Spleen (tissue), 11 donors: ENCODE measurements around the gene AIG1. TPM values are rescaled to one million over a fixed set of nuclear protein-coding genes. Genes with fewer than 3 reads are reported as not detected.
"Not testable (repeated sequence)": the region's sequence is repeated elsewhere in the genome, so short reads cannot be mapped to it uniquely, and the experiment has no call there.

Source experiments
- DNase-seq: peaks from one replicate; pipeline ENCODE4 v3.0.0-alpha.2; 2020
- H3K27ac ChIP-seq, 8 donors: fragments of 200-600 bp; sonication (generic) in 7 of 8; 1 replicate in 4 of 8; 2 replicates in 4 of 8; pipeline versions ENCODE4 v1.5.0 to v1.8.0; 2016 to 2021; ENCODE audit warnings: inconsistent platforms in 4 of 8, mild to moderate bottlenecking in 4 of 8, moderate library complexity in 1 of 8
- H3K27me3 ChIP-seq, 7 donors: fragments of 200-600 bp; sonication (generic) in 6 of 7; replicated peaks in 1 of 7; 1 replicate in 4 of 7; 2 replicates in 3 of 7; pipeline versions ENCODE4 v1.5.0 to v1.8.0; 2016 to 2021; ENCODE audit warnings: inconsistent platforms in 3 of 7, mild to moderate bottlenecking in 1 of 7
- H3K36me3 ChIP-seq, 6 donors: fragments of 200-600 bp; sonication (generic) in 5 of 6; 1 replicate in 4 of 6; 2 replicates in 2 of 6; pipeline versions ENCODE4 v1.5.0 to v1.8.0; 2016 to 2021; ENCODE audit warnings: inconsistent platforms in 2 of 6
- H3K4me1 ChIP-seq, 6 donors: fragments of 200-600 bp; sonication (generic) in 5 of 6; 1 replicate in 3 of 6; 2 replicates in 3 of 6; pipeline versions ENCODE4 v1.5.0 to v1.8.0; 2016 to 2021; ENCODE audit warnings: inconsistent platforms in 3 of 6
- H3K4me3 ChIP-seq, 8 donors: fragments of 200-600 bp; sonication (generic) in 7 of 8; 1 replicate in 4 of 8; 2 replicates in 4 of 8; pipeline versions ENCODE4 v1.5.0 to v1.8.0; 2016 to 2021; ENCODE audit warnings: inconsistent platforms in 4 of 8, mild to moderate bottlenecking in 4 of 8, moderate library complexity in 2 of 8
- H3K9me3 ChIP-seq, 8 donors: fragments of 200-600 bp; sonication (generic) in 7 of 8; 1 replicate in 4 of 8; 2 replicates in 4 of 8; pipeline versions ENCODE4 v1.5.0 to v1.8.0; 2016 to 2021; ENCODE audit warnings: inconsistent platforms in 4 of 8
- POLR2A ChIP-seq, 3 donors: fragments of 450-650 bp; IDR thresholded peaks; one replicate each; pipeline ENCODE4 v1.5.1; 2017; ENCODE audit warnings: antibody characterized with exemption in 3 of 3, mild to moderate bottlenecking in 1 of 3
- POLR2AphosphoS5 ChIP-seq, 3 donors: sonication (generic); formaldehyde crosslinking; IDR thresholded peaks; one replicate each; pipeline ENCODE4 v1.5.1; 2017; ENCODE audit warnings: antibody characterized with exemption in 3 of 3
- WGBS, 5 donors: extraction: QIAGEN DNeasy Blood & Tissue Kit in 3 of 5; methylation state at CpG; one replicate each; pipeline versions ENCODE4 v1.1.5 to v1.1.7; 2013 to 2018; 5-methylcytosine and 5-hydroxymethylcytosine counted together
- intact Hi-C: fragments of 100-400 bp; cut with DNase I; formaldehyde crosslinking; loops from one replicate; pipeline ENCODE4 v1.15.0; 2023; ENCODE audit warnings: low total_unique reads
- polyA plus RNA-seq, 3 donors: library from polyadenylated mRNA; stranded (reverse); fragments of 200-250 nt; gene quantifications; one replicate each; pipeline ENCODE4 v1.2.1, GENCODE V29; 2013
- total RNA-seq, 7 donors: library from RNA; depleted of rRNA in 3 of 7; stranded (reverse); fragments of >200 nt in 3 of 7; fragmentation: NEBNext Ultra II Directional in 4 of 7; extraction: Animal tissue kit (Norgen Biotek cat#: 25700) in 4 of 7; gene quantifications; one replicate each; pipeline versions ENCODE4 v1.1.0 to v1.2.1, GENCODE V29; 2016 to 2021
- TF ChIP-seq, protein P1 (sequence below), 11 experiments: fragments of 200-600 bp in 7 of 11; fragments of 450-650 bp in 4 of 11; sonication (generic) in 4 of 11; IDR thresholded peaks in 8 of 11; conservative IDR thresholded peaks in 3 of 11; 1 replicate in 7 of 11; 2 replicates in 4 of 11; pipeline versions ENCODE4 v1.4.0 to v1.8.0; 2016 to 2021; ENCODE audit warnings: antibody characterized with exemption in 11 of 11, inconsistent platforms in 4 of 11, mild to moderate bottlenecking in 1 of 11
- donor health status: healthy with polysubstance abuse.
- donor health status: DM: no; HTN: no; CAD: no; lungs with moderate emphysema.
- donor health status: DM: no; HTN: no; CAD: no.
- donor health status: Bipolar disorder and iron deficiency.
- donor health status: healthy.
- donor health status: DM: no; HTN: no; CAD: no.
- donor health status: DM: yes; HTN: yes; CAD: no.

AIG1 gene
- total and polyA plus RNA-seq, 10 donors: 14.3 to 38.0 (median 27.9) TPM

DNA sequence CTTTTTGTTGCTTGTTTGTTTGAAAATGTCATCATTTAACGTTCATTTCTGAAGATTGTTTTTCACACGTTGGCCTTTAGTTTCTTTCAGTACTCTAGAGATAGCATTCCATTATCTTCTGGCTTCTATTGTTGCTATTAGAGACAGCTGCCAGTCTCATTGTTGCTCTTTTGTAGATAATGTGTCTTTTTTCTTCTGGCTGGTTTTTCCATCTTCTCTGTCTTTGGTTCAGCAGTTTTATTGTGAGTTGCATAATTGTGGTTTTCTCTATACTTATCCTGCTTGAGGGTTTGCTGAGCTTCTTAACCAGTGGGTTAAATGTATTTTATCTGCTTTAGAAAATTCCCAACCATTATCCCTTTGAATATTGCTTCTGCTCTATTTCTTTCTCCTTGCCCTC, 23.2 kb upstream of the AIG1 start:
- no peak for DNase-seq
- Histone ChIP-seq H3K36me3 (no peaks in the 10 kb centered on the region), H3K27ac (no peak overlapping the region), H3K9me3 (no peaks in the 10 kb centered on the region), H3K27me3 (peaks cover 0 to 8% (median 0%) of the 10 kb centered on the region in 7 donors), H3K4me1 (no peaks in the 10 kb centered on the region), H3K4me3 (no peak overlapping the region)
- TF ChIP-seq POLR2AphosphoS5 (IDR thresholded peaks at IDR 0.05) (no peak), POLR2A (IDR thresholded peaks at IDR 0.05) (no peak)
- TF ChIP-seq, protein P1, sequence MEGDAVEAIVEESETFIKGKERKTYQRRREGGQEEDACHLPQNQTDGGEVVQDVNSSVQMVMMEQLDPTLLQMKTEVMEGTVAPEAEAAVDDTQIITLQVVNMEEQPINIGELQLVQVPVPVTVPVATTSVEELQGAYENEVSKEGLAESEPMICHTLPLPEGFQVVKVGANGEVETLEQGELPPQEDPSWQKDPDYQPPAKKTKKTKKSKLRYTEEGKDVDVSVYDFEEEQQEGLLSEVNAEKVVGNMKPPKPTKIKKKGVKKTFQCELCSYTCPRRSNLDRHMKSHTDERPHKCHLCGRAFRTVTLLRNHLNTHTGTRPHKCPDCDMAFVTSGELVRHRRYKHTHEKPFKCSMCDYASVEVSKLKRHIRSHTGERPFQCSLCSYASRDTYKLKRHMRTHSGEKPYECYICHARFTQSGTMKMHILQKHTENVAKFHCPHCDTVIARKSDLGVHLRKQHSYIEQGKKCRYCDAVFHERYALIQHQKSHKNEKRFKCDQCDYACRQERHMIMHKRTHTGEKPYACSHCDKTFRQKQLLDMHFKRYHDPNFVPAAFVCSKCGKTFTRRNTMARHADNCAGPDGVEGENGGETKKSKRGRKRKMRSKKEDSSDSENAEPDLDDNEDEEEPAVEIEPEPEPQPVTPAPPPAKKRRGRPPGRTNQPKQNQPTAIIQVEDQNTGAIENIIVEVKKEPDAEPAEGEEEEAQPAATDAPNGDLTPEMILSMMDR (IDR thresholded peaks at IDR 0.05 in 8 of 11, conservative IDR thresholded peaks at IDR 0.05 in 3 of 11): no peak
- WGBS, 5 donors: 72 to 88% (median 76%) methylated on average over 2 of the region's 2 CpGs
- intact Hi-C loops: no loop called here

DNA sequence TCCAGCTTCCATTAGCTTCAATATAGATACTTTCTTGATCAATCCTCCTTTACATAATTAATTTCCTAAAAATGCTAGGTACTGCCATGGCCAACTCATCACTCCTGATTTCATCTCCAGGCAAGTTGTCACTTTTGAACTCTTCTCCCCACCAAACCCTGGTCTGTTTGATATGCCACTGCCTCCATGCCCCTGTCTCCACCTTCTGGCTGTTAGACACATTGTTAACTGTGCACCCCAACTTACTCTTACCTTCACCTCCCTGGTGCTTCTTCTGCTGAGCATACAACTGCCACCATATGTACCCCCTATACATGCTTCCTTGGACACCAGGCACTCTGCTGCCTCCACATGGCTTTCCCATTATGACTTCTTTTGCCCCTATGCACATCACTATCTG, 21.9 kb upstream of the AIG1 start:
- H3K9me3 ChIP-seq: no peaks in the 10 kb centered on the region
- TF ChIP-seq, protein P1 (IDR thresholded peaks at IDR 0.05 in 8 of 11, conservative IDR thresholded peaks at IDR 0.05 in 3 of 11): no peak
- TF ChIP-seq POLR2A (IDR thresholded peaks at IDR 0.05) (no peak), POLR2AphosphoS5 (IDR thresholded peaks at IDR 0.05) (no peak)
- peaks cover 0 to 8% (median 0%) of the 10 kb centered on the region in 7 donors for H3K27me3 ChIP-seq
- intact Hi-C loops: no loop called here
- DNase-seq: no peak
- H3K4me3 ChIP-seq: no peak overlapping the region
- H3K4me1 ChIP-seq: no peaks in the 10 kb centered on the region
- H3K27ac ChIP-seq: no peak overlapping the region
- no peaks in the 10 kb centered on the region for H3K36me3 ChIP-seq

DNA sequence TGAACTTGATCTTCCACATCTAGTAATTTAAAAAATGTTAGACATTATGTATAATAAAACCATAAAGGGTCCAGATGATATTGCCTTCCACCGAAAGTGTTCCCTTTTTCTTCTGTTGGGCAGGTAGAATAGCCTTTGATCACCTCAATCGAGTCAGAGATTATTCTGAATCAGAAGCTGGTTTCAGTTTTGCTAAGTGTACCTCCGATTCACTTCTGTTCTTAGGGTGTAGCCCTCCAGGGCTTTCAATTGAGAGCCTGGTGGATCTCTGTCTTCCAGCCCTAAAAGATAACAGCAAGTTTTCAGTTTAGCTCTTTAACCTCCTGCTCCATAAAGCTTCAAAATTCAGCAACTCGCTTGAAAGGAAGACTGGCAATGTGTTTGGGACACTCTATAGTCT, 21.1 kb upstream of the AIG1 start:
- intact Hi-C loops: no loop called here
- no peak overlapping the region for H3K27ac ChIP-seq
- peaks cover 0 to 4% (median 0%) of the 10 kb centered on the region in 8 donors for H3K9me3 ChIP-seq
- WGBS, 5 donors: 59 to 90% (median 73%) methylated on average over 4 of the region's 4 CpGs
- H3K27me3 ChIP-seq: peaks cover 0 to 8% (median 0%) of the 10 kb centered on the region in 7 donors
- TF ChIP-seq POLR2A (IDR thresholded peaks at IDR 0.05): no peak
- no peak for TF ChIP-seq POLR2AphosphoS5 (IDR thresholded peaks at IDR 0.05)
- TF ChIP-seq, protein P1 (IDR thresholded peaks at IDR 0.05 in 8 of 11, conservative IDR thresholded peaks at IDR 0.05 in 3 of 11): no peak
- H3K36me3 ChIP-seq: no peaks in the 10 kb centered on the region
- no peak overlapping the region for H3K4me3 ChIP-seq
- no peaks in the 10 kb centered on the region for H3K4me1 ChIP-seq
- DNase-seq: no peak

DNA sequence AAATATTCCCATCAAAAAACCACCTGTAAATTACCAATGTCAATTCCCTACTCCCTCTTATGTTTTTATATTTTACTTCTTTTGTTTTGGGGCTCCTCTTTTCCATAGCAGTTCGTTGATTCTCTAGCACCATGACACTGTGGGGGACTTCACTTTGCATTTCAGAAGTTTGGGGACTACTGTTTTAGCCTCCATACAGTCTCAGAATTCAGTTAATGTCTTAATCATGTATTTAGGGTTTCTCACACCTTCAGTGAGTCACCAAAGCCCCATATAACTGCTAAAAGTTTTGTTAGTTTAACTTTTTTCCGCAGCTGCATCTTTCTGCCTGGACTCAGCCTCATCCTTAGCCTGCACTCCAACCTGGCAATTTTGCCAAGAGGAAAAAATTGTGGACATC, 20.7 kb upstream of the AIG1 start:
- intact Hi-C loops: loop anchor here (10.0 kb wide), 1 partner anchor 85 kb away; no protein-coding TSS in a partner anchor
- 73 to 88% (median 81%) methylated on average over 2 of the region's 2 CpGs for WGBS, 5 donors
- Histone ChIP-seq H3K9me3 (peaks cover 0 to 4% (median 0%) of the 10 kb centered on the region in 8 donors), H3K4me1 (no peaks in the 10 kb centered on the region), H3K27me3 (peaks cover 0 to 7% (median 0%) of the 10 kb centered on the region in 7 donors), H3K36me3 (no peaks in the 10 kb centered on the region), H3K4me3 (no peak overlapping the region), H3K27ac (no peak overlapping the region)
- no peak for DNase-seq
- TF ChIP-seq, protein P1 (IDR thresholded peaks at IDR 0.05 in 8 of 11, conservative IDR thresholded peaks at IDR 0.05 in 3 of 11): no peak
- no peak for TF ChIP-seq POLR2AphosphoS5 (IDR thresholded peaks at IDR 0.05)
- no peak for TF ChIP-seq POLR2A (IDR thresholded peaks at IDR 0.05)

DNA sequence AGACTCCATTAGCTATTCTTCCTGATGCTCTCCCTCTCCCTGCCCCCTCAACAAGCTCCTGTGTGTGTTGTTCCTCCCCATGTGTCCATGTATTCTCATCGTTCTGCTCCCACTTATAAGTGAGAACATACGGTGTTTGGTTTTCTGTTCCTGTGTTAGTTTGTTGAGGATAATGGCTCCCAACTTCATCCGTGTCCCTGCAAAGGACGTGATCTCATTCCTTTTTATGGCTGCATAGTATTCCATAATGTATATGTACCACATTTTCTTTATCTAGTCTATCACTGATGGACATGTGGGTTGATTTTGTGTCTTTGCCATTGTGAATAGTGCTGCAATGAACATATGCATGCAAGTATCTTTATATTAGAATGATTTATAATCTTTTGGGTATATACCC, 16.3 kb upstream of the AIG1 start:
- peaks cover 0 to 11% (median 0%) of the 10 kb centered on the region in 7 donors for H3K27me3 ChIP-seq
- not testable (repeated sequence) for H3K27ac ChIP-seq, H3K4me3 ChIP-seq, H3K36me3 ChIP-seq, H3K9me3 ChIP-seq, H3K4me1 ChIP-seq, DNase-seq
- WGBS, 5 donors: 91 to 97% (median 91%) methylated on average over 4 of the region's 4 CpGs
- intact Hi-C loops: loop anchor here (10.0 kb wide), 1 partner anchor 90 kb away; no protein-coding TSS in a partner anchor
